Mesodermal cell (in vitro differentiated cells): ENCODE data around the gene INIP. TPM values are rescaled to one million over a fixed set of nuclear protein-coding genes. Genes with fewer than 3 reads are reported as not detected.

Experiments used
- H3K27ac ChIP-seq: 2 replicates; pipeline ENCODE4 v1.7.0; 2013; ENCODE audit warnings: mild to moderate bottlenecking, low read depth, low read length, moderate library complexity; ENCODE audit not compliant: severe bottlenecking
- H3K36me3 ChIP-seq: 2 replicates; pipeline ENCODE4 v1.7.1; 2013; ENCODE audit warnings: mild to moderate bottlenecking, low read length, moderate library complexity; ENCODE audit not compliant: control insufficient read depth, insufficient read depth
- H3K4me1 ChIP-seq: one replicate; pipeline ENCODE4 v1.7.1; 2013; ENCODE audit warnings: mild to moderate bottlenecking, low read length; ENCODE audit not compliant: insufficient read depth, control insufficient read depth, poor library complexity, severe bottlenecking
- H3K4me3 ChIP-seq: 2 replicates; pipeline ENCODE4 v1.7.0; 2013; ENCODE audit warnings: low read length, control low read depth, mild to moderate bottlenecking; ENCODE audit not compliant: insufficient read depth, poor library complexity, severe bottlenecking; ENCODE audit errors: extremely low read depth
- H3K9me3 ChIP-seq: 2 replicates; pipeline ENCODE4 v1.7.1; 2013; ENCODE audit warnings: mild to moderate bottlenecking, low read length, moderate library complexity; ENCODE audit not compliant: control insufficient read depth
- WGBS, 2 experiments: methylation state at CpG; one replicate each; pipeline ENCODE4 v1.1.5; 2013; ENCODE audit warnings: missing lambda C conversion rate in 2 of 2; ENCODE audit not compliant: insufficient coverage in 2 of 2; 5-methylcytosine and 5-hydroxymethylcytosine counted together
- polyA plus RNA-seq, 2 experiments: library from polyadenylated mRNA; stranded (reverse); fragments of 50-300 nt; gene quantifications; one replicate each; pipeline ENCODE4 v1.2.3, GENCODE V29; 2013

The INIP gene
- polyA plus RNA-seq (2013, experiment 1 of 2), result 19.1 TPM
- polyA plus RNA-seq (2013, experiment 2 of 2), result 18.9 TPM

GRCh38 chr9:112717661-112718331 lies at the start of gene INIP:
Gene INIP (minus strand): TSS chr9:112718117. CDS start chr9:112716485, 1,632 bp downstream.
- Histone ChIP-seq H3K4me3 (peak within 1 kb of the TSS; percentile 71), H3K36me3 (peaks cover 7% of the 10 kb centered on the region), H3K4me1 (no peaks in the 10 kb centered on the region), H3K9me3 (no peaks in the 10 kb centered on the region), H3K27ac (peak within 1 kb of the TSS; percentile 81)
- whole genome bisulfite sequencing, 2 experiments, result 0 to 1% methylated on average over 34 to 47 of the region's 51 CpGs

GRCh38 chr9:112765281-112765680 lies 47.4 kb upstream of the INIP start:
- WGBS, 2 experiments, result no CpG with 5 or more reads among the region's 1 CpG
- H3K27ac ChIP-seq, result no peak overlapping the region
- no peaks in the 10 kb centered on the region for H3K36me3 ChIP-seq
- H3K4me1 ChIP-seq, result peaks cover 15% of the 10 kb centered on the region
- no peaks in the 10 kb centered on the region for H3K9me3 ChIP-seq
- no peak overlapping the region for H3K4me3 ChIP-seq

GRCh38 chr9:112764837-112765236 lies 46.9 kb upstream of the INIP start:
- H3K36me3 ChIP-seq, result no peaks in the 10 kb centered on the region
- no peak overlapping the region for H3K27ac ChIP-seq
- 64 to 75% methylated on average over 4 to 7 of the region's 7 CpGs for WGBS, 2 experiments
- H3K4me3 ChIP-seq, result no peak overlapping the region
- no peaks in the 10 kb centered on the region for H3K9me3 ChIP-seq
- peaks cover 15% of the 10 kb centered on the region for H3K4me1 ChIP-seq

- H3K4me3 ChIP-seq, result no peak overlapping the region
- no peak overlapping the region for H3K27ac ChIP-seq
- peaks cover 15% of the 10 kb centered on the region for H3K4me1 ChIP-seq
- no peaks in the 10 kb centered on the region for H3K9me3 ChIP-seq
- H3K36me3 ChIP-seq, result no peaks in the 10 kb centered on the region
- 71 to 80% methylated on average over 5 of the region's 5 CpGs for WGBS, 2 experiments
Measured at GRCh38 chr9:112764344-112764743, 46.4 kb upstream of the INIP start.

GRCh38 chr9:112762726-112763518 lies 45.0 kb upstream of the INIP start:
- Histone ChIP-seq H3K4me1 (peaks cover 15% of the 10 kb centered on the region), H3K27ac (no peak overlapping the region), H3K36me3 (no peaks in the 10 kb centered on the region), H3K9me3 (no peaks in the 10 kb centered on the region), H3K4me3 (no peak overlapping the region)
- 96 to 99% methylated on average over 6 to 8 of the region's 13 CpGs for WGBS, 2 experiments

- no peaks in the 10 kb centered on the region for H3K9me3 ChIP-seq
- H3K27ac ChIP-seq, result no peak overlapping the region
- H3K4me1 ChIP-seq, result peaks cover 15% of the 10 kb centered on the region
- WGBS, 2 experiments, result 88 to 98% methylated on average over 5 to 6 of the region's 12 CpGs
- H3K4me3 ChIP-seq, result no peak overlapping the region
- no peaks in the 10 kb centered on the region for H3K36me3 ChIP-seq
Measured at GRCh38 chr9:112761912-112762655, 44.2 kb upstream of the INIP start.

- H3K4me1 ChIP-seq, result peaks cover 16% of the 10 kb centered on the region
- WGBS, 2 experiments, result 82 to 83% methylated on average over 5 to 8 of the region's 8 CpGs
Measured at GRCh38 chr9:112760821-112761220, 42.9 kb upstream of the INIP start.

GRCh38 chr9:112757940-112758339 lies 40.0 kb upstream of the INIP start:
- Histone ChIP-seq H3K9me3 (no peaks in the 10 kb centered on the region), H3K27ac (no peak overlapping the region), H3K36me3 (no peaks in the 10 kb centered on the region), H3K4me1 (peaks cover 27% of the 10 kb centered on the region), H3K4me3 (no peak overlapping the region)
- 87 to 100% methylated on average over 2 of the region's 2 CpGs for WGBS, 2 experiments

More at GRCh38 chr9:112760821-112761220, 42.9 kb upstream of the INIP start:
- Histone ChIP-seq H3K9me3 (no peaks in the 10 kb centered on the region), H3K36me3 (no peaks in the 10 kb centered on the region), H3K4me3 (no peak overlapping the region), H3K27ac (no peak overlapping the region)

- Histone ChIP-seq H3K36me3 (no peaks in the 10 kb centered on the region), H3K4me1 (peaks cover 27% of the 10 kb centered on the region), H3K9me3 (no peaks in the 10 kb centered on the region), H3K27ac (no peak overlapping the region), H3K4me3 (no peak overlapping the region)
- WGBS, 2 experiments, result 81 to 92% methylated on average over 6 to 7 of the region's 7 CpGs
Measured at GRCh38 chr9:112757282-112757883, 39.5 kb upstream of the INIP start.

- WGBS, 2 experiments, result 86 to 88% methylated on average over 4 of the region's 4 CpGs
- H3K9me3 ChIP-seq, result no peaks in the 10 kb centered on the region
- H3K4me3 ChIP-seq, result no peak overlapping the region
- no peak overlapping the region for H3K27ac ChIP-seq
- peaks cover 26% of the 10 kb centered on the region for H3K4me1 ChIP-seq
- H3K36me3 ChIP-seq, result no peaks in the 10 kb centered on the region
Measured at GRCh38 chr9:112755675-112756074, 37.8 kb upstream of the INIP start.
